Mesendoderm (in vitro differentiated cells): ENCODE results near the gene CHORDC1.
A peak's percentile ranks its signal among the peaks of the same experiment; 100 is the strongest.

Experiments used
- DNase-seq: peaks from one replicate; pipeline ENCODE4 v3.0.0; 2013
- H2AK5ac ChIP-seq: 2 replicates; pipeline ENCODE4 v1.6.1; 2013; ENCODE audit warnings: low read length, inconsistent platforms
- H2BK120ac ChIP-seq: 2 replicates; pipeline ENCODE4 v1.6.1; 2013; ENCODE audit warnings: low read depth, mild to moderate bottlenecking, low read length, moderate library complexity, mixed read lengths
- H2BK15ac ChIP-seq: replicated peaks from 2 replicates; pipeline ENCODE4 v1.6.1; 2013; ENCODE audit warnings: low read depth, mild to moderate bottlenecking, moderate library complexity
- H2BK5ac ChIP-seq: 2 replicates; pipeline ENCODE4 v1.6.1; 2013; ENCODE audit warnings: low read length, inconsistent platforms
- H3K18ac ChIP-seq: 2 replicates; pipeline ENCODE4 v1.6.1; 2013; ENCODE audit warnings: mild to moderate bottlenecking, low read length, mixed read lengths
- H3K23ac ChIP-seq: one replicate; pipeline ENCODE4 v1.6.1; 2013; ENCODE audit warnings: low read length
- H3K27ac ChIP-seq: 2 replicates; pipeline ENCODE4 v1.5.1; 2013; ENCODE audit warnings: low read depth, mild to moderate bottlenecking, inconsistent platforms, low read length, moderate library complexity
- H3K27me3 ChIP-seq: 2 replicates; pipeline ENCODE4 v1.6.1; 2013; ENCODE audit warnings: low read length, control low read depth, mild to moderate bottlenecking, inconsistent platforms; ENCODE audit not compliant: insufficient read depth, poor library complexity
- H3K36me3 ChIP-seq: 2 replicates; pipeline ENCODE4 v1.6.1; 2013; ENCODE audit warnings: low read length, inconsistent platforms; ENCODE audit not compliant: control insufficient read depth, insufficient read depth
- H3K4ac ChIP-seq: one replicate; pipeline ENCODE4 v1.6.1; 2013; ENCODE audit warnings: low read depth, mild to moderate bottlenecking, low read length, moderate library complexity
- H3K4me1 ChIP-seq: 2 replicates; pipeline ENCODE4 v1.6.1; 2013; ENCODE audit warnings: low read depth, low read length, inconsistent platforms; ENCODE audit not compliant: control insufficient read depth
- H3K4me2 ChIP-seq: 2 replicates; pipeline ENCODE4 v1.6.1; 2013; ENCODE audit warnings: low read length
- H3K4me3 ChIP-seq: 2 replicates; pipeline ENCODE4 v1.5.1; 2013; ENCODE audit warnings: mild to moderate bottlenecking, low read length
- H3K56ac ChIP-seq: one replicate; pipeline ENCODE4 v1.6.1; 2013; ENCODE audit warnings: low read length
- H3K79me1 ChIP-seq: 2 replicates; pipeline ENCODE4 v1.6.1; 2013; ENCODE audit warnings: low read length, inconsistent platforms
- H3K79me2 ChIP-seq: 2 replicates; pipeline ENCODE4 v1.6.1; 2013; ENCODE audit warnings: mild to moderate bottlenecking, low read length; ENCODE audit not compliant: control insufficient read depth, insufficient read depth
- H3K9ac ChIP-seq: 2 replicates; pipeline ENCODE4 v1.6.1; 2013; ENCODE audit warnings: low read length, inconsistent platforms
- H4K5ac ChIP-seq: one replicate; pipeline ENCODE4 v1.6.1; 2013; ENCODE audit warnings: low read length
- H4K8ac ChIP-seq: one replicate; pipeline ENCODE4 v1.6.1; 2013; ENCODE audit warnings: low read depth, mild to moderate bottlenecking, control low read depth, low read length, moderate library complexity
- WGBS: extraction: QIAGEN DNeasy Blood & Tissue Kit; methylation state at CpG from one replicate; pipeline ENCODE4 v1.1.7; 2013; ENCODE audit warnings: low lambda C conversion rate, missing lambda C conversion rate; ENCODE audit not compliant: insufficient coverage; ENCODE audit errors: extremely low coverage; 5-methylcytosine and 5-hydroxymethylcytosine counted together

The CHORDC1 gene

DNA sequence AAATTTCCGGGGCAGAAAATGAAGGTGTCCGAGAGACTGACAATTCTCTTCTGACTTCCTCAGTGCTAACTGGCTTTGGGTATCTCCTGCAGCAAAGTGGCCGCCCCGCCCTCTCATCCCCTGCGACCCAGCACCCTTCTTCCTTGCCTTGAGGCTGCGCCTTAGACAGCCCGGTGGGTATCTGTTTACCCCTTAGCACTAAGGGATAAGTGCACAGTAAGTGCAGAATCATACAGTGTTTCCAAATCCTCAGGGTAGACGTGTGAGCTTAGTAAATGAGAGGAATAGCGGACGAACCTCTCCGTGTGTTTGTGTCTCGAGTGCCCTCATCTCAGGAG, 368 bp upstream of the CHORDC1 start:
- WGBS, result no CpG with 5 or more reads among the region's 12 CpGs
- H3K56ac ChIP-seq, result peak overlapping the region; percentile 80

DNA sequence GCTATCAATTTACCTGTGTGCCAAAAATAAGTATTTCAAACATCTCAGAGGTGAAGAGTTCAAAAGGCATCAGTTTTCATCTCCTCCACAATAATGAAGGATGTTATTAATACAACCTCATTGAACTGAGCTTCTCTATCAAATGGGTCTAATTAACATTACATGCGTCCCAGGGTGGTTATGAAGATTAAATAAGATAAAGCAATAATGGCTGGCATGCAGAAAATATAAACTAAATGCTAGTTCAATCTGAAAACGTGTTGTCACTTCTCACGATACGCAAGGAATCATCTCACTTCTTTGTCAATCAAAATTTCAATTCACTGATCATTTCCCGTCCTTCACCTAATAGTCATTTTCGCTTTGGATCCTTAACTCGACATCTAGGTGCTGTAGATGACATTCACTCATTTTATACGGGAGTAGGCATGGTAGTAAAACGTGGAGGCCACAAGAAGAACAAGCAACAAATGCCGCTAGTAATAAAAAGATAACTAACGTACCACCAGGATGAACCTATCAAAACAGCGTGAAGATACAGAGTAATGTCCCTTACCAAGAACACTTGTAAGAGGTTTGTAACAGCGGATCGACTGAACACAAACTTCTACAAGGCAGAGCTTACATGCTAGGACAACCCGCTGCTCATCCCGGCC, 918 bp downstream of the CHORDC1 start:
- Histone ChIP-seq H2BK15ac (no peak overlapping the region), H3K23ac (peak overlapping the region; percentile 81), H3K4me3 (peak overlapping the region; percentile 90), H3K27ac (no peak overlapping the region), H3K4ac (no peak overlapping the region), H3K4me2 (peak overlapping the region; percentile 3), H3K36me3 (no peaks in the 10 kb centered on the region), H3K56ac (peak overlapping the region; percentile 86), H2BK120ac (no peak overlapping the region), H4K8ac (no peak overlapping the region), H2BK5ac (no peak overlapping the region), H4K5ac (no peak overlapping the region), H2AK5ac (no peak overlapping the region), H3K79me2 (peaks cover 52% of the 10 kb centered on the region), H3K4me1 (no peaks in the 10 kb centered on the region), H3K27me3 (no peaks in the 10 kb centered on the region), H3K79me1 (peaks cover 2% of the 10 kb centered on the region), H3K18ac (no peak overlapping the region), H3K9ac (peak overlapping the region; percentile 91)
- no CpG with 5 or more reads among the region's 16 CpGs for WGBS
- no peak for DNase-seq

More for the DNA sequence above, 368 bp upstream of the CHORDC1 start:
- Histone ChIP-seq H2BK120ac (no peak overlapping the region), H3K18ac (no peak overlapping the region), H3K4me1 (no peaks in the 10 kb centered on the region), H3K23ac (no peak overlapping the region), H3K79me1 (peaks cover 2% of the 10 kb centered on the region), H3K4me2 (peak overlapping the region; percentile 81), H3K36me3 (no peaks in the 10 kb centered on the region), H3K27me3 (no peaks in the 10 kb centered on the region), H3K9ac (peak overlapping the region; percentile 68), H2BK5ac (no peak overlapping the region), H4K5ac (no peak overlapping the region), H3K4me3 (peak overlapping the region; percentile 31), H2BK15ac (no peak overlapping the region), H4K8ac (peak overlapping the region; percentile 3), H2AK5ac (no peak overlapping the region), H3K79me2 (peaks cover 42% of the 10 kb centered on the region), H3K27ac (no peak overlapping the region), H3K4ac (no peak overlapping the region)
- no peak for DNase-seq

DNA sequence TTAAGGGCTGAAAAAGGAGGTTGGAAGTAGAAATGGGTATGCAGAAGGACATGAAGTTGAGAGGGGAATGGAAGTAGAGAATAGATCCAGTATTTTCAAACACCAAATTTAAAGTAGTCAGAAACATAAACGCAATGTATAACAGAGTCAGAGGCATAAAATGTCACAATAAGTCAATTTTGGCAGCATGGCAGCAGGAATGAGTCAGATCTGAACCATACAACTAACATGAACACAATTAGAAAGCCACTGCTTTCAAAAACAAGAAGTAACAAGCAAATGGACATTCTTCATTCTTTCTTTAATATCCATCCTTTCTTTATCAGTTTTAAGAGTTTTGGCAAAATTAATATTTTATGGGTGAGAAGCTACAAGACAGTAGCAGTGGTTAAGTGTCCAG, 2.5 kb downstream of the CHORDC1 start:
- H2AK5ac ChIP-seq, result no peak overlapping the region
- no peaks in the 10 kb centered on the region for H3K27me3 ChIP-seq
- H3K36me3 ChIP-seq, result no peaks in the 10 kb centered on the region
- H3K56ac ChIP-seq, result no peak overlapping the region
- H3K4ac ChIP-seq, result no peak overlapping the region
- no peaks in the 10 kb centered on the region for H3K4me1 ChIP-seq
- H3K18ac ChIP-seq, result no peak overlapping the region
- WGBS, result no CpG with 5 or more reads among the region's 1 CpG
- no peak overlapping the region for H3K23ac ChIP-seq
- no peak overlapping the region for H4K5ac ChIP-seq
- no peak for DNase-seq
- H3K79me2 ChIP-seq, result peaks cover 57% of the 10 kb centered on the region
- no peak overlapping the region for H3K4me2 ChIP-seq
- H2BK15ac ChIP-seq, result no peak overlapping the region
- H2BK120ac ChIP-seq, result no peak overlapping the region
- H4K8ac ChIP-seq, result no peak overlapping the region
- H3K79me1 ChIP-seq, result peaks cover 2% of the 10 kb centered on the region
- no peak overlapping the region for H3K27ac ChIP-seq
- no peak overlapping the region for H2BK5ac ChIP-seq
- H3K4me3 ChIP-seq, result no peak overlapping the region
- no peak overlapping the region for H3K9ac ChIP-seq

DNA sequence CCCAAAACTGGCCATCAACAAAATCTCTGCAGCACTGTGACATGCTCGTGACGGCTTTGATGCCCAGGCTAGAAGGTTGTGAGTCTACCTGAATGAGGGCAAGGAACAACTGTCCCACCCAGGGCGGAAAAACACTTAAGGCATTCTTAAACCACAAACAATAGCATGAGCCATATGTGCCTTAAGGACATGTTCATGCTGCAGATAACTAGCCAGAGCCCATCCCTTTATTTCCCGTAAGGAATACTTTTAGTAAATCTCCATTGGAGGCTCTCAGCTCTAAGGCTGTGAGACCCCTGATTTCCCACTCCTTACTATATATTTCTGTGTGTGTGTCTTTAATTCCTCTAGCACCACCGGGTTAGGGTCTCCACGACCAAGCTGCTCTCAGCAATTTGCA, 3.4 kb downstream of the CHORDC1 start:
- Histone ChIP-seq H2BK5ac (no peak overlapping the region), H3K23ac (no peak overlapping the region), H3K4ac (no peak overlapping the region), H3K9ac (no peak overlapping the region), H3K79me1 (peaks cover 2% of the 10 kb centered on the region), H3K56ac (no peak overlapping the region), H3K27me3 (no peaks in the 10 kb centered on the region), H2BK15ac (no peak overlapping the region), H3K36me3 (no peaks in the 10 kb centered on the region), H3K18ac (no peak overlapping the region), H3K27ac (no peak overlapping the region), H3K4me1 (no peaks in the 10 kb centered on the region), H4K5ac (no peak overlapping the region), H3K79me2 (peaks cover 57% of the 10 kb centered on the region), H2BK120ac (no peak overlapping the region), H3K4me3 (no peak overlapping the region), H2AK5ac (no peak overlapping the region), H4K8ac (no peak overlapping the region), H3K4me2 (no peak overlapping the region)
- peak; percentile 5 for DNase-seq
- WGBS, result no CpG with 5 or more reads among the region's 6 CpGs

DNA sequence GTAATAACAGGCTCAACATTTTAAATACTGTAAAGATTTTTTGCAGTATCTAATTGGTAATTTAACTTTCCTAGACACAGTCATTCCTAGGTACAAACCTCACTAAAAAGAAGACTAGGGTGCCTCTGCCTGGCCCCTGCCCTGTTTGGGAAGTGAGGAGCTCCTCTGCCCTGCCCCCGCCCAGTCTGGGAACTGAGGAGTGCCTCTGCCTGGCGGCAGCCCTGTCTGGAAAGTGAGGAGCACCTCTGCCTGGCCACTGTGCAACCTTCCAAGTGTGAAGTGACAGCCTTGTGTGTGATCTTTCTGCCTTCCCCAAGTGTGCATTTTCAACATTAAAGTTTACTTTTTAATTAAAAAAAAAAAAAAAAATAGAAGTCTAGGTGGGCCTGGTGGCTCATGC, 4.2 kb downstream of the CHORDC1 start:
- Histone ChIP-seq H3K36me3 (no peaks in the 10 kb centered on the region), H3K4me2 (no peak overlapping the region), H2BK15ac (no peak overlapping the region), H3K79me1 (peaks cover 2% of the 10 kb centered on the region), H3K27me3 (no peaks in the 10 kb centered on the region), H3K9ac (no peak overlapping the region), H3K79me2 (peaks cover 59% of the 10 kb centered on the region), H4K5ac (no peak overlapping the region), H3K23ac (no peak overlapping the region), H3K4me3 (no peak overlapping the region), H3K4ac (no peak overlapping the region), H2AK5ac (no peak overlapping the region), H3K18ac (no peak overlapping the region), H4K8ac (no peak overlapping the region), H3K56ac (no peak overlapping the region), H2BK5ac (no peak overlapping the region), H3K4me1 (no peaks in the 10 kb centered on the region), H2BK120ac (no peak overlapping the region), H3K27ac (no peak overlapping the region)
- WGBS, result no CpG with 5 or more reads among the region's 2 CpGs
- DNase-seq, result peak; percentile 61

DNA sequence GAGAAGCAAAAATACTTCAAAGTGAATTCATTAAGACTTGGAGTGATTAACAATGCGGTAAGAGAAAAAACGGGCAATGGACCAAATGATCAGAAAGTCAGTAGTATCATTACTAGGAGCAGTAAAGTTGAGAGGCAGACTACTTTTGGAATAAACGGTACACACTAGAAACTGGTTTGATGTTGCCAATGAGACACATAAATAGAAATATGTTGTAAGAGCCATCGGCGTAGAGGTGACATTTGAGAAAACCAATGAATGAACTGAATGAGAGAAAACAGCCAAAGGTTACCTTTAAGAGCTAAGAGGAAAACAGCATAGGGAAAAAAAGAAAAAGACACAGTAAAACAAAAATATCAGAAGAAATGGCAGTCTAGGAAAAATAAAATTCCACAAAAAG, 6.2 kb downstream of the CHORDC1 start:
- H3K56ac ChIP-seq, result no peak overlapping the region
- no peak overlapping the region for H2BK120ac ChIP-seq
- H3K27ac ChIP-seq, result no peak overlapping the region
- H2BK15ac ChIP-seq, result no peak overlapping the region
- H3K79me2 ChIP-seq, result peaks cover 51% of the 10 kb centered on the region
- H3K4me3 ChIP-seq, result no peak overlapping the region
- no peak overlapping the region for H3K9ac ChIP-seq
- no peak overlapping the region for H4K5ac ChIP-seq
- no CpG with 5 or more reads among the region's 5 CpGs for WGBS
- H3K79me1 ChIP-seq, result peaks cover 2% of the 10 kb centered on the region
- no peak overlapping the region for H4K8ac ChIP-seq
- no peak overlapping the region for H3K23ac ChIP-seq
- no peak overlapping the region for H3K4me2 ChIP-seq
- H2AK5ac ChIP-seq, result no peak overlapping the region
- no peak overlapping the region for H3K4ac ChIP-seq
- H3K27me3 ChIP-seq, result no peaks in the 10 kb centered on the region
- H3K36me3 ChIP-seq, result no peaks in the 10 kb centered on the region
- H2BK5ac ChIP-seq, result no peak overlapping the region
- no peak overlapping the region for H3K18ac ChIP-seq
- DNase-seq, result no peak
- H3K4me1 ChIP-seq, result no peaks in the 10 kb centered on the region
